GM12872 (cell line): ENCODE measurements around the gene MEP1B.

Experiments
- CTCF ChIP-seq: IDR thresholded peaks from 3 replicates; pipeline ENCODE4 v1.5.1; 2011; ENCODE audit warnings: low read depth, mild to moderate bottlenecking, low read length, moderate library complexity; ENCODE audit not compliant: insufficient read depth

The MEP1B gene

GRCh38 chr18:32249147-32249929 is 59.5 kb downstream of the MEP1B start:
- TF ChIP-seq CTCF, result no peak

- no peak for TF ChIP-seq CTCF
These were observed 61.6 kb downstream of the MEP1B start for GRCh38 chr18:32251466-32251865.

GRCh38 chr18:32252141-32252860 is 62.5 kb downstream of the MEP1B start:
- TF ChIP-seq CTCF, result no peak

GRCh38 chr18:32255570-32255969 is 65.7 kb downstream of the MEP1B start:
- no peak for TF ChIP-seq CTCF

- TF ChIP-seq CTCF, result no peak
These were observed 67.4 kb downstream of the MEP1B start for GRCh38 chr18:32257084-32257785.

GRCh38 chr18:32258148-32258547 is 68.3 kb downstream of the MEP1B start:
- TF ChIP-seq CTCF, result no peak

- TF ChIP-seq CTCF, result no peak
These were observed 68.8 kb downstream of the MEP1B start for GRCh38 chr18:32258558-32259204.
